ENCODE measurements around the gene IGSF3.
"Not testable (repeated sequence)": the region's sequence is repeated elsewhere in the genome, so short reads cannot be mapped to it uniquely, and the experiment has no call there.

- TF ChIP-seq CTCF (conservative IDR thresholded peaks at IDR 0.05; ENCODE audit: low read depth, low read length) = 0 out of 2 replicates have a peak, but pooled peaks have one; percentile 30
- not testable (repeated sequence) for TF ChIP-seq EZH2 (IDR thresholded peaks at IDR 0.05; ENCODE audit: borderline replicate concordance, low read depth, low read length, poor library complexity, severe bottlenecking)
These were observed 37.5 kb downstream of the IGSF3 start for GRCh38 chr1:116630057-116630456.

All from A673 (cell line).